Measurements from ENCODE around the gene HPN. TPM values are rescaled to one million over a fixed set of nuclear protein-coding genes. Genes with fewer than 3 reads are reported as not detected.

The HPN gene
- total and polyA plus RNA-seq, 2 of the 13 experiments (the other 11 are each of a cell fraction or from before 2014, with no cell fraction given) = 46.7 to 261 TPM

DNA sequence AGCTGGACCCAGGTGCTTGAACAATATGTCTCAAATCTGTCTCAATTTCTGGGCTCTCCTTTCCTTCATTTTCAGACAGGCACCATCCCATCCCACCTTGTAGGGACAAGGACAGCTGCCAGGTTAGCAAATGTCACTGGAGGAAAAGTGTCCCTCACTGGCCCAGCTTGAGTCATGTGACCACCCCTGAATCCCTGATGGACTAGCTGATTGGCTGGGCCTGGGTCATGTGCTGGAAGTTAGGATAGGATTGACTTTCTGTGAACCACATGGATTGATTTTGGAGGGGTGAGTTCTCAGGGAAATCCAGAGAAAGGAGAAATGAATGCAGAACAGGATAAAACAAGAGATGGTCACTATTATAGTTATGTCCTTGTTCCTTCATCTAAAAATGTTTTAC, 45.9 kb downstream of the HPN start:
- FAIRE-seq (no peak), ATAC-seq (no peak), DNase-seq (ENCODE audit: low spot score) (no peak)
- Histone ChIP-seq H2AFZ (ENCODE audit: low read length) (no peak overlapping the region), H3K9ac (ENCODE audit: insufficient read depth, low read depth, low read length) (no peak overlapping the region), H3K27ac (ENCODE audit: extremely low read length, insufficient read depth, low read length) (no peak overlapping the region), H3K4me3 (replicated peaks in 1 of 3; ENCODE audit: insufficient read depth in 1 of 3, low read depth in 2 of 3, low read length in 3 of 3) (no peak overlapping the region), H3K79me2 (ENCODE audit: insufficient read depth, low read length) (no peaks in the 10 kb centered on the region), H3K27me3 (ENCODE audit: control insufficient read depth in 1 of 2, insufficient read depth in 2 of 2, low read length in 2 of 2) (peaks cover 0 to 21% of the 10 kb centered on the region in 2 experiments; a peak in 3 of 5 replicates), H3K4me1 (ENCODE audit: insufficient read depth, low read length) (peaks cover 31% of the 10 kb centered on the region), H3K36me3 (replicated peaks in 1 of 2; ENCODE audit: control insufficient read depth in 1 of 2, insufficient read depth in 2 of 2, low read length in 2 of 2) (no peaks in the 10 kb centered on the region), H3K9me3 (ENCODE audit: low read length) (no peaks in the 10 kb centered on the region), H3K4me2 (ENCODE audit: low read depth, low read length) (no peak overlapping the region), H4K20me1 (ENCODE audit: insufficient read depth, low read length) (no peaks in the 10 kb centered on the region)
- TF ChIP-seq, protein P1, sequence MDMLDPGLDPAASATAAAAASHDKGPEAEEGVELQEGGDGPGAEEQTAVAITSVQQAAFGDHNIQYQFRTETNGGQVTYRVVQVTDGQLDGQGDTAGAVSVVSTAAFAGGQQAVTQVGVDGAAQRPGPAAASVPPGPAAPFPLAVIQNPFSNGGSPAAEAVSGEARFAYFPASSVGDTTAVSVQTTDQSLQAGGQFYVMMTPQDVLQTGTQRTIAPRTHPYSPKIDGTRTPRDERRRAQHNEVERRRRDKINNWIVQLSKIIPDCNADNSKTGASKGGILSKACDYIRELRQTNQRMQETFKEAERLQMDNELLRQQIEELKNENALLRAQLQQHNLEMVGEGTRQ (IDR thresholded peaks at IDR 0.05; ENCODE audit: low read depth, low read length) = peak; percentile 66
- TF ChIP-seq, protein P1 (CRISPR knock-in tag; IDR thresholded peaks at IDR 0.05; ENCODE audit: borderline replicate concordance) = no peak; the same call in 1 of the 2 replicates
- TF ChIP-seq EP300 (IDR thresholded peaks at IDR 0.05; ENCODE audit: low read depth in 2 of 2, low read length in 2 of 2) = no peak
- no peak for TF ChIP-seq EP300 (CRISPR knock-in tag; IDR thresholded peaks at IDR 0.05; ENCODE audit: borderline replicate concordance)
- no peak for TF ChIP-seq ZNF660 (CRISPR knock-in tag; IDR thresholded peaks at IDR 0.05; ENCODE audit: borderline replicate concordance, low read depth)
- TF ChIP-seq EZH2 (conservative IDR thresholded peaks at IDR 0.05; ENCODE audit: low read depth, low read length) = no peak
- no peak for TF ChIP-seq CC2D1A (CRISPR knock-in tag; IDR thresholded peaks at IDR 0.05)
- no peak for TF ChIP-seq CENPT (CRISPR knock-in tag; IDR thresholded peaks at IDR 0.05; ENCODE audit: low read depth)
- CTCF ChIA-PET (ENCODE audit: low intra/inter-chr PET ratio, low total read pairs) = no interaction called here
- in situ Hi-C loops (cut with HindIII; ENCODE audit: extremely low pct_ligation_motif_present, low pct_unique_long_range_greater_than_20kb) (no loop called here), intact Hi-C loops (cut with micrococcal nuclease; ENCODE audit: unreplicated experiment) (no loop called here)
- POLR2A ChIA-PET = no interaction called here
- no TSS peak for BruUV-seq (replicated peaks)
